NT2/D1 (cell line): ENCODE measurements around the gene METTL21C.

Experiments
- DNase-seq: peaks from one replicate; pipeline ENCODE4 v3.0.0-alpha.2; 2011; ENCODE audit warnings: low read depth, low spot score
- H3K27me3 ChIP-seq: 2 replicates; pipeline ENCODE4 v1.6.0; 2011; ENCODE audit warnings: mild to moderate bottlenecking; ENCODE audit not compliant: insufficient read length, insufficient read depth
- H3K36me3 ChIP-seq: 2 replicates; pipeline ENCODE4 v1.6.1; 2011; ENCODE audit warnings: mild to moderate bottlenecking, low read length, mixed read lengths; ENCODE audit not compliant: insufficient read depth, insufficient read length
- H3K4me1 ChIP-seq: 2 replicates; pipeline ENCODE4 v1.5.1; 2011; ENCODE audit not compliant: insufficient read depth, insufficient read length
- H3K4me3 ChIP-seq: 2 replicates; pipeline ENCODE4 v1.5.1; 2011; ENCODE audit warnings: low read depth; ENCODE audit not compliant: insufficient read length
- H3K9ac ChIP-seq: 2 replicates; pipeline ENCODE4 v1.6.0; 2011; ENCODE audit warnings: low read depth; ENCODE audit not compliant: insufficient read length
- H3K9me3 ChIP-seq: 2 replicates; pipeline ENCODE4 v1.5.1; 2011; ENCODE audit warnings: mild to moderate bottlenecking, low read length; ENCODE audit not compliant: insufficient read depth
- SUZ12 ChIP-seq: IDR thresholded peaks from 2 replicates; pipeline ENCODE4 v1.6.1; 2011; ENCODE audit not compliant: insufficient read length, insufficient read depth; ENCODE audit errors: extremely low read depth
- YY1 ChIP-seq: IDR thresholded peaks from 2 replicates; pipeline ENCODE4 v1.6.1; 2011; ENCODE audit not compliant: insufficient read length, insufficient read depth
- ZNF274 ChIP-seq: IDR thresholded peaks from 2 replicates; pipeline ENCODE4 v1.6.1; 2011; ENCODE audit warnings: mild to moderate bottlenecking, low read depth, low read length

The METTL21C gene

GRCh38 chr13:102650444-102650843, 44.4 kb downstream of the METTL21C start:
- DNase-seq: no peak
- no peak overlapping the region for H3K4me3 ChIP-seq
- H3K4me1 ChIP-seq: no peaks in the 10 kb centered on the region
- H3K27me3 ChIP-seq: no peaks in the 10 kb centered on the region
- no peaks in the 10 kb centered on the region for H3K9me3 ChIP-seq
- TF ChIP-seq ZNF274: no peak
- no peak for TF ChIP-seq YY1
- no peak for TF ChIP-seq SUZ12
- H3K9ac ChIP-seq: no peak overlapping the region
- H3K36me3 ChIP-seq: peaks cover 57% of the 10 kb centered on the region

- Histone ChIP-seq H3K4me1 (no peaks in the 10 kb centered on the region), H3K9ac (no peak overlapping the region), H3K36me3 (peaks cover 60% of the 10 kb centered on the region), H3K4me3 (no peak overlapping the region), H3K9me3 (no peaks in the 10 kb centered on the region), H3K27me3 (no peaks in the 10 kb centered on the region)
- no peak for DNase-seq
- TF ChIP-seq ZNF274: no peak
- TF ChIP-seq SUZ12: no peak
- TF ChIP-seq YY1: no peak
Observed at GRCh38 chr13:102648046-102648445, 46.8 kb downstream of the METTL21C start.

- peaks cover 78% of the 10 kb centered on the region for H3K36me3 ChIP-seq
- DNase-seq: no peak
- no peak overlapping the region for H3K9ac ChIP-seq
- no peaks in the 10 kb centered on the region for H3K9me3 ChIP-seq
- TF ChIP-seq SUZ12 (no peak), YY1 (no peak), ZNF274 (no peak)
- no peaks in the 10 kb centered on the region for H3K4me1 ChIP-seq
- no peaks in the 10 kb centered on the region for H3K27me3 ChIP-seq
- no peak overlapping the region for H3K4me3 ChIP-seq
Observed at GRCh38 chr13:102645701-102646100, 49.1 kb downstream of the METTL21C start.

GRCh38 chr13:102643656-102644055, 51.2 kb downstream of the METTL21C start:
- Histone ChIP-seq H3K9me3 (no peaks in the 10 kb centered on the region), H3K4me1 (no peaks in the 10 kb centered on the region), H3K36me3 (peaks cover 70% of the 10 kb centered on the region), H3K9ac (no peak overlapping the region), H3K27me3 (no peaks in the 10 kb centered on the region), H3K4me3 (no peak overlapping the region)
- TF ChIP-seq YY1: no peak
- TF ChIP-seq ZNF274: no peak
- TF ChIP-seq SUZ12: no peak
- DNase-seq: no peak

- H3K27me3 ChIP-seq: no peaks in the 10 kb centered on the region
- no peak for DNase-seq
- peaks cover 70% of the 10 kb centered on the region for H3K36me3 ChIP-seq
- H3K4me1 ChIP-seq: no peaks in the 10 kb centered on the region
- H3K9me3 ChIP-seq: no peaks in the 10 kb centered on the region
- H3K9ac ChIP-seq: no peak overlapping the region
- no peak for TF ChIP-seq SUZ12
- no peak for TF ChIP-seq ZNF274
- TF ChIP-seq YY1: no peak
- H3K4me3 ChIP-seq: no peak overlapping the region
Observed at GRCh38 chr13:102642475-102642874, 52.4 kb downstream of the METTL21C start.

GRCh38 chr13:102642029-102642428, 52.8 kb downstream of the METTL21C start:
- Histone ChIP-seq H3K9me3 (no peaks in the 10 kb centered on the region), H3K27me3 (no peaks in the 10 kb centered on the region), H3K9ac (no peak overlapping the region), H3K4me3 (no peak overlapping the region), H3K4me1 (no peaks in the 10 kb centered on the region), H3K36me3 (peaks cover 71% of the 10 kb centered on the region)
- DNase-seq: no peak
- TF ChIP-seq ZNF274 (no peak), SUZ12 (no peak), YY1 (no peak)

- H3K4me3 ChIP-seq: no peak overlapping the region
- TF ChIP-seq ZNF274: no peak
- no peak for TF ChIP-seq YY1
- TF ChIP-seq SUZ12: no peak
- DNase-seq: no peak
- H3K36me3 ChIP-seq: peaks cover 74% of the 10 kb centered on the region
- H3K9ac ChIP-seq: no peak overlapping the region
- no peaks in the 10 kb centered on the region for H3K4me1 ChIP-seq
- H3K9me3 ChIP-seq: no peaks in the 10 kb centered on the region
- no peaks in the 10 kb centered on the region for H3K27me3 ChIP-seq
Observed at GRCh38 chr13:102638741-102639140, 56.1 kb downstream of the METTL21C start.
